ENCODE results near the gene PHF19. TPM values are rescaled to one million over a fixed set of nuclear protein-coding genes. Genes with fewer than 3 reads are reported as not detected.

Gene PHF19
- total and polyA plus RNA-seq, 9 donors: 16.8 to 56.0 (median 40.2) TPM

DNA sequence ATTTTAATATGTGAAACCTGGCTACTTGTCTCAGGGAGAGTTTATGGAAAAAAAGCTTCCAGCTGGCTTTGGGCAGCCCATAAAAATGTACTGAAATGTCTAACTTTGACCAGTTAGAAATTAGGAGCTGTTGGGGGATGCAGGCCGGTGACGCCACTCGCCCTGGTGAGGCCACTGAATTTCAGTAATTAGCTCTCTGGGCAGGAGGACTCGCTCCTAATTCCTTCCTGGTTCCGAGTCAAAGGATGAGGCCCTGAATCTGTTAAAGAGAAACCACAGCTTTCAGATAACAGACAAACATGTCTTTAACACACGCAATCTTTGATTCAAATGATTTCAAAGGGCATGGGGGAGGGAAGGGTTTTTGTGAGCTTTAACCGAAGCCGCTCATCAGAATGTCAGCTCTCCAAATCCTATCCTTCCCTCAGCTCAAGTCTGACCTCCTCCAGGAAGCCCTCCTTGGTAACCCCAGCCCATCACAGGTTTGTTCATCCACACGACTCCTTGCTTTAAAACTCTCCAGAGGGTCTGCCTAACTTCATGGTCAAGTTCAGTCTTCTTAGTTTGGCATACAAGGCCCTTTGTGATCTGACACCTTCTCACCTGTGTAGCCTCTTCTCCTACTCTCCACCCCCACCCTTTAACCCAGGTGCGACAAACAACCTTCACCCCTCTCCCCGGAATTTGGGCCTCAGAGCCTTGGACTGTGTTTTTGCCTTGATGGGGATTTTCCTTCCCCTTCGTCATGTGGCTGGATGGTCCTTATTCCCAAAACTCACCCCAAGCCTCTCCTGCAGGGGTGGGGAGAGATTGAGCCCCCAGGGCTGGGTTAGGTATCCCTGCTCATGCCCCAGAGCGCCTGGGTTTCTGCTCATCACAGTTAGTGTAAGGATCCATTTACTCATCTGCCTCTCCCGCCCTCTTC, 13.6 kb upstream of the PHF19 start:
- H3K36me3 ChIP-seq: no peaks in the 10 kb centered on the region
- H3K4me3 ChIP-seq: no peak overlapping the region
- H3K4me1 ChIP-seq (ENCODE audit: insufficient read depth): peaks cover 5% of the 10 kb centered on the region
- no peak for DNase-seq
- TF ChIP-seq, protein P1, sequence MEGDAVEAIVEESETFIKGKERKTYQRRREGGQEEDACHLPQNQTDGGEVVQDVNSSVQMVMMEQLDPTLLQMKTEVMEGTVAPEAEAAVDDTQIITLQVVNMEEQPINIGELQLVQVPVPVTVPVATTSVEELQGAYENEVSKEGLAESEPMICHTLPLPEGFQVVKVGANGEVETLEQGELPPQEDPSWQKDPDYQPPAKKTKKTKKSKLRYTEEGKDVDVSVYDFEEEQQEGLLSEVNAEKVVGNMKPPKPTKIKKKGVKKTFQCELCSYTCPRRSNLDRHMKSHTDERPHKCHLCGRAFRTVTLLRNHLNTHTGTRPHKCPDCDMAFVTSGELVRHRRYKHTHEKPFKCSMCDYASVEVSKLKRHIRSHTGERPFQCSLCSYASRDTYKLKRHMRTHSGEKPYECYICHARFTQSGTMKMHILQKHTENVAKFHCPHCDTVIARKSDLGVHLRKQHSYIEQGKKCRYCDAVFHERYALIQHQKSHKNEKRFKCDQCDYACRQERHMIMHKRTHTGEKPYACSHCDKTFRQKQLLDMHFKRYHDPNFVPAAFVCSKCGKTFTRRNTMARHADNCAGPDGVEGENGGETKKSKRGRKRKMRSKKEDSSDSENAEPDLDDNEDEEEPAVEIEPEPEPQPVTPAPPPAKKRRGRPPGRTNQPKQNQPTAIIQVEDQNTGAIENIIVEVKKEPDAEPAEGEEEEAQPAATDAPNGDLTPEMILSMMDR (IDR thresholded peaks at IDR 0.05): no peak
- TF ChIP-seq POLR2A (IDR thresholded peaks at IDR 0.05) (no peak), EP300 (IDR thresholded peaks at IDR 0.05) (no peak)
- H3K27ac ChIP-seq: peak overlapping the region in 1 of 2 donors; percentile 9
- intact Hi-C loops (cut with DNase I): no loop called here
- H3K27me3 ChIP-seq: no peaks in the 10 kb centered on the region
- WGBS, 3 donors: 76 to 82% (median 82%) methylated on average over 14 of the region's 14 CpGs
- H3K9me3 ChIP-seq: no peaks in the 10 kb centered on the region

DNA sequence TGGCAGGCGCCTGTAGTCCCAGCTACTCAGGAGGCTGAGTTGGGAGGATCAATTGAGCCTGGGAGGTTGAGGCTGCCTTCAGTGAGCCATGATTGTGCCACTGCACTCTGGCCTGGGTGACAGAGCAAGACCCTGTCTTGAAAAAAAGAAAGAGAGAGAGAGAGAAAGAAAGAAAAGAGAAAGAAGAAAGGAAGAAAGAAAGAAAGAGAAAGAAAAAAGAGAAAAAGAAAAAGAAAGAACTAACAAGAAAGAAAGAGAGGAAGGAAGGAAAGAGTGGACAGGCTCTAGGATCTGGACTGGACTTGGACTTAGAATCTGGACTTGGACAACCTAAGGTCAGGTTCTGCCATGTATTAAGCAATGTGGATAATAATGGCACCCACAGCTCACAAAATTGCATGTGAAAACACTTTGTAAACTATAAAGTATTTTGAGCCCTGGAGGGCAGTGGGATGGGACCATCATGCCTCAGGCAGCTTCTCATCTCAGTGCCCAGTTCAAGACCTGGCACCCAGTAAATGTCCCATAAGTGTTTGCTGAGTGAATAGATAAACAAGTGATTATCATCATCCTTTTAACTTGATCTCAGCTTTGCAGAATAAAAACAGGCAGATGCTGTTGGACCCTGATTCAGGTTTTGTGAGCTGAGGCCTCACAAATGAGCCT, 12.8 kb upstream of the PHF19 start:
- Histone ChIP-seq H3K36me3 (no peaks in the 10 kb centered on the region), H3K4me1 (ENCODE audit: insufficient read depth) (peaks cover 4% of the 10 kb centered on the region), H3K27ac (peak overlapping the region; percentile 9 to 29), H3K9me3 (no peaks in the 10 kb centered on the region), H3K4me3 (no peak overlapping the region), H3K27me3 (no peaks in the 10 kb centered on the region)
- TF ChIP-seq POLR2A (IDR thresholded peaks at IDR 0.05) (no peak), EP300 (IDR thresholded peaks at IDR 0.05) (no peak)
- TF ChIP-seq, protein P1 (IDR thresholded peaks at IDR 0.05): no peak
- intact Hi-C loops (cut with DNase I): no loop called here
- DNase-seq: no peak
- WGBS, 3 donors: 96 to 100% (median 98%) methylated on average over 1 of the region's 1 CpG

DNA sequence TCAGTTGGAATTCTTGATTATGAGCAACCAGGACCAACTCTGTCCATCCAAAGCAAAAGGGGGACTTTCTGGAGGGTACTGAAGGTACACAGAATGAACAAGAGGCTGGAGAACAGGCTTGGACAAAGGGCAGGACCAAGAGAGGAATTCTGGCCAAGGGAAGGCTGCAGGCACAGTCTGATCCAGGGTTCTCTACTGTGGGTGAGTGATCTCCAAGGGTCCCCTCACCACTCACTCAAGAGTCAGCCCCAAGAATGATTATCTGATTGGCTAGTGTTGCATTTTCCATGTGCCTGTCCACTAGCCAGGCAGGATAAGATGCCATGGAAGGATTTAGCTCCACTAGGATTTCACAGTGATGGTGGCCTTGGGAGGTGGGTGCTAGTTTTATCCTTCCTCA, 11.6 kb upstream of the PHF19 start:
- Histone ChIP-seq H3K27ac (no peak overlapping the region), H3K9me3 (no peaks in the 10 kb centered on the region), H3K27me3 (no peaks in the 10 kb centered on the region), H3K4me3 (no peak overlapping the region), H3K4me1 (ENCODE audit: insufficient read depth) (peaks cover 1% of the 10 kb centered on the region), H3K36me3 (no peaks in the 10 kb centered on the region)
- TF ChIP-seq, protein P1 (IDR thresholded peaks at IDR 0.05): no peak
- TF ChIP-seq EP300 (IDR thresholded peaks at IDR 0.05) (no peak), POLR2A (IDR thresholded peaks at IDR 0.05) (no peak)
- DNase-seq: no peak
- intact Hi-C loops (cut with DNase I): no loop called here

DNA sequence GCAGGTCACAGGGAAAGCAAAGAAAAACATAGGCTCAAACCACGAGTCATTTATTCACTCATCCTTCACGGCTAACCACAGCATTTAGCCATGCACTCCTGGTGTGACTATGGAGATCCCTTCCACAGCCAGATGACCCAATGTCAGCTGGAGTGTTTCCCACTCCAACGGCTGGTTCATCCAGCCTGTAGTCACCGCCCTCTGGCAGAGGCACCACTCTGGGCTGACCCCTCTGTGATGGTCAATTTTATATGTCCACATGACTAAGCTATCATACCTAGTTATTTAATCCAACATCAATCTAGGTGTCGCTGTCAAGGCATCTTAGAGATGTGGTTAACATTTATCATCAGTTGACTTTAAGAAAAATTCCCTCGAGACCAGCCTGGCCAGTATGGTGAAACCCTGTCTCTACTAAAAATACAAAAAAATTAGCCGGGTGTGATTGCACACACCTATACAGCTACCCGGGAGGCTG, 9.5 kb upstream of the PHF19 start:
- DNase-seq: no peak

More for the DNA sequence above, 9.5 kb upstream of the PHF19 start:
- Histone ChIP-seq H3K27me3 (no peaks in the 10 kb centered on the region), H3K4me3 (no peak overlapping the region), H3K36me3 (no peaks in the 10 kb centered on the region), H3K9me3 (no peaks in the 10 kb centered on the region), H3K27ac (no peak overlapping the region), H3K4me1 (ENCODE audit: insufficient read depth) (peaks cover 1% of the 10 kb centered on the region)
- intact Hi-C loops (cut with DNase I): no loop called here
- TF ChIP-seq, protein P1 (IDR thresholded peaks at IDR 0.05): no peak
- TF ChIP-seq POLR2A (IDR thresholded peaks at IDR 0.05) (no peak), EP300 (IDR thresholded peaks at IDR 0.05) (no peak)
- WGBS, 3 donors: 64 to 79% (median 77%) methylated on average over 8 of the region's 8 CpGs

Measured in ovary (tissue), 9 donors.